Osteocyte (in vitro differentiated cells): ENCODE data around the gene EZH1. TPM values are rescaled to one million over a fixed set of nuclear protein-coding genes. Genes with fewer than 3 reads are reported as not detected.

Experiments
- DNase-seq: peaks from one replicate; pipeline ENCODE4 v3.0.0; 2021; ENCODE audit warnings: mixed read lengths; ENCODE audit not compliant: unreplicated experiment; ENCODE audit errors: extremely low spot score
- H3K27ac Mint-ChIP-seq: one replicate; pipeline ENCODE4 v1.8.0; 2021; ENCODE audit warnings: mild to moderate bottlenecking, mixed read lengths; ENCODE audit not compliant: unreplicated experiment
- H3K27me3 Mint-ChIP-seq: one replicate; pipeline ENCODE4 v1.8.0; 2021; ENCODE audit warnings: mixed read lengths; ENCODE audit not compliant: unreplicated experiment
- H3K36me3 Mint-ChIP-seq: one replicate; pipeline ENCODE4 v1.8.0; 2021; ENCODE audit warnings: mixed read lengths; ENCODE audit not compliant: unreplicated experiment
- H3K4me1 Mint-ChIP-seq: one replicate; pipeline ENCODE4 v1.8.0; 2021; ENCODE audit warnings: mixed read lengths; ENCODE audit not compliant: unreplicated experiment
- H3K4me3 Mint-ChIP-seq: one replicate; pipeline ENCODE4 v1.8.0; 2021; ENCODE audit warnings: mild to moderate bottlenecking, moderate library complexity, mixed read lengths; ENCODE audit not compliant: unreplicated experiment
- H3K9me3 Mint-ChIP-seq: one replicate; pipeline ENCODE4 v1.8.0; 2021; ENCODE audit warnings: mixed read lengths; ENCODE audit not compliant: unreplicated experiment
- total RNA-seq: library from RNA; stranded (reverse); gene quantifications from 2 replicates; pipeline ENCODE4 v1.2.1, GENCODE V29; 2021
- TF ChIP-seq, protein P1 (sequence below): fragments of 200-600 bp; sonication (generic); IDR thresholded peaks from 2 replicates; pipeline ENCODE4 v1.5.0; 2021; ENCODE audit warnings: antibody characterized with exemption, mild to moderate bottlenecking, moderate library complexity

EZH1 gene
- total RNA-seq, 1 donor from 2014 or later, result 44.8 TPM

DNA sequence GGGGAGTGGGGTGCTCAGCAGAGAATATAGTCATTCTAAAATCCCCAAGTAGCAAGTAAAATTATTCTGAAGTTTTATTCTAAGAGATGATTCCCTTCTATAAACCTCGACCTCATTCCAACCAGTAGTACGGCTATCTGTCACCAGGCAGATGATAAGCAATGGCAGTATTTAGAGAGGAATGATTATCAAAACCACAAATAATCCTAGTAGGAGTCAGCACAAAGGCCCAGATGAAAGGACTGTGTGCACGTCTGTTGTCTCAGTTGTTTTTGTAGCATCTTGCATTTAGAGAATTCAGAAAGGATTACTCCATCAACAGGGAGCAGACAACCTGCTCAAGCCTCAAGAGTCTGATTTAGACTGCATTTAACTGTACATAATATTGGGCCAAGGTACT is 21.2 kb downstream of the EZH1 start:
- TF ChIP-seq, protein P1, sequence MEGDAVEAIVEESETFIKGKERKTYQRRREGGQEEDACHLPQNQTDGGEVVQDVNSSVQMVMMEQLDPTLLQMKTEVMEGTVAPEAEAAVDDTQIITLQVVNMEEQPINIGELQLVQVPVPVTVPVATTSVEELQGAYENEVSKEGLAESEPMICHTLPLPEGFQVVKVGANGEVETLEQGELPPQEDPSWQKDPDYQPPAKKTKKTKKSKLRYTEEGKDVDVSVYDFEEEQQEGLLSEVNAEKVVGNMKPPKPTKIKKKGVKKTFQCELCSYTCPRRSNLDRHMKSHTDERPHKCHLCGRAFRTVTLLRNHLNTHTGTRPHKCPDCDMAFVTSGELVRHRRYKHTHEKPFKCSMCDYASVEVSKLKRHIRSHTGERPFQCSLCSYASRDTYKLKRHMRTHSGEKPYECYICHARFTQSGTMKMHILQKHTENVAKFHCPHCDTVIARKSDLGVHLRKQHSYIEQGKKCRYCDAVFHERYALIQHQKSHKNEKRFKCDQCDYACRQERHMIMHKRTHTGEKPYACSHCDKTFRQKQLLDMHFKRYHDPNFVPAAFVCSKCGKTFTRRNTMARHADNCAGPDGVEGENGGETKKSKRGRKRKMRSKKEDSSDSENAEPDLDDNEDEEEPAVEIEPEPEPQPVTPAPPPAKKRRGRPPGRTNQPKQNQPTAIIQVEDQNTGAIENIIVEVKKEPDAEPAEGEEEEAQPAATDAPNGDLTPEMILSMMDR, result no peak
- H3K4me1 Mint-ChIP-seq, result no peaks in the 10 kb centered on the region
- H3K36me3 Mint-ChIP-seq, result peaks cover 41% of the 10 kb centered on the region

DNA sequence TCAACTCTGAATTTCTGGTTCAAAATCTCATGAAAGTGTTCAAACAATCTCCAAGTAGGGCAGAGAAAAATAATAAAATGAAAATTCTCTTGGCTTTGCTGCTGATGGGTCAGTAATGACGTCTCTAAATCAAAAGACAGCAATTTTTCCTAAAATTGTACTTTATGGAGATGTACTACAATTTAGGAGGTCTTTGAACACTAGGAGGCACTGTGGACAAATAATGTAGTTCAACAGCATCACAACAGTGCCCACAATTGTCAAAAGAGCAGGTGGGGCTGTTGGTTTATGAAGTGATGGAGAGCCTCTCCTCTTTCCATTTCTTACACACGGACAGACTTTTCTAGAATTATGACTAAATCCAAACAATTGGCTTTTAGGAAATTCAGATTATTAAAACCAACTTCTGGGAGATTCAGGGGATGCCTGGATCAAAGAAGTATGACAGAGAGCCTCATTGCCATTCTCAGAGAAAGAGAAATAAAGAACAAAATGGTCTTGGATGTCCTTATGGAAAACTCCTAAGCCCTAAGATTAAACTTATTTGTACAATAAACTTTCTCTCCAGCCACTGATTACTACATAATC is 23.8 kb downstream of the EZH1 start:
- Mint-ChIP-seq H3K4me1 (no peaks in the 10 kb centered on the region), H3K36me3 (peaks cover 52% of the 10 kb centered on the region), H3K27me3 (no peaks in the 10 kb centered on the region), H3K4me3 (no peak overlapping the region), H3K9me3 (no peaks in the 10 kb centered on the region), H3K27ac (no peak overlapping the region)
- TF ChIP-seq, protein P1, result peak; percentile 76
- no peak for DNase-seq

More for the DNA sequence above, 21.2 kb downstream of the EZH1 start:
- no peak for DNase-seq
- Mint-ChIP-seq H3K4me3 (no peak overlapping the region), H3K27me3 (no peaks in the 10 kb centered on the region), H3K9me3 (no peaks in the 10 kb centered on the region), H3K27ac (no peak overlapping the region)

DNA sequence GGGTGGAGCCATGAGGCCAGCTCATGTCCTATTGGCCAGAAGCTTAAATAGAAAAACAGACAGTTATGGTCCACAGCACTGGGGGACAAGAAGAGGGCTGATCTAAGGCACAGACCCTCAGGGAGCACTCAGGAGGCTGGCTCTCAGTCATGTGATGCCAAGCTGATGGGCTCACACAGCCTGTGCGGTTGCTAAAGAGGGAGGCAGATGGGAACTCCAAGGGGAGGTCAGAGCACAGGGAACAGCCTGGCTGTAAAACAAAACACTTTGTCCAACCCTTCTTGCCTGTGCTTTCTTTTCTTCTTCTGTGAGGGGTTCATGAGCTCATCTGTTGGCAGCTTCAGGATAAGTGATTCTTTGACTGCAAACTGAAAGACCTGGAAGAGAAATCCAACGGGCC is 35.3 kb downstream of the EZH1 start:
- Mint-ChIP-seq H3K36me3 (peaks cover 64% of the 10 kb centered on the region), H3K27ac (no peak overlapping the region), H3K9me3 (no peaks in the 10 kb centered on the region), H3K27me3 (no peaks in the 10 kb centered on the region), H3K4me1 (no peaks in the 10 kb centered on the region), H3K4me3 (no peak overlapping the region)
- TF ChIP-seq, protein P1, result no peak
- DNase-seq, result no peak

DNA sequence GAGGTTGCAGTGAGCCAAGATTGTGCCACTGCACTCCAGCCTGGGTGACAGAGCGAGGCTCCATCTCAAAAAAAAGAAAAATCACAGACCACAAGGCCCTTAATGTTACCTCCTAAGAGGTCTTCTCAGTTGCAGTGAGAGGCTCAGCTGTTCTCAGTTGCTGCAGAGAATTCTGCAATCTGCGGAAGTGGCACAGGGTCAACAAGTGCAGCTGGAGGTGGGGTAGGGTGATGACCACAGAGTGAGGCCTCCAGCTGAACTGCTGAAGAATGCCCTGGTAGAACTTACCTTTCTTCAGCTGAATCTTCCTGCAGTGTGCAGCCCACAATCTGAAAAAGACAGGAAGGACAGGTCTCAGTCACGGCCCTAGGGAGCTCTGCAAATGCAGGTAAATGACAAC is 36.3 kb downstream of the EZH1 start:
- Mint-ChIP-seq H3K27me3 (no peaks in the 10 kb centered on the region), H3K4me1 (no peaks in the 10 kb centered on the region), H3K27ac (no peak overlapping the region), H3K4me3 (no peak overlapping the region), H3K36me3 (peaks cover 64% of the 10 kb centered on the region), H3K9me3 (no peaks in the 10 kb centered on the region)
- no peak for DNase-seq
- TF ChIP-seq, protein P1, result no peak

DNA sequence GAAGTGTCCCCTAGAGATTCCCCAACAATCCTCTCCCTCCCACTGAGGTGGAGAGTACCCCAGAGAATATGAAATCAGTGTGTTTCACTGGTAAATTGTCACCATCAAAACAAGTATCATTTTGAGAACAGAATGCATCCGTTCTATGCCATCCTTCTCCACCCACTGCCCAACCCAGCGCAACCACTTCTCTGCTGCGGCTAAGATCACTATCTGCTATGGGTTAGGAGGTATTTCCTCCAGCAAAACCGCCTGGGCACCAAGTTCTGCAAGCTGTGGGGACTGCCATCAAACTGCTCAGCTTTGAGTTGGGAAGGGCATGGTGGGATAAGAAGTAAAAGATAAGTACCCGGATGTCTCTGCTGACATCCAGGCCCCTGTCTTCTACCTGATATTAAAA is 38.1 kb downstream of the EZH1 start:
- Mint-ChIP-seq H3K4me3 (no peak overlapping the region), H3K4me1 (no peaks in the 10 kb centered on the region), H3K27me3 (no peaks in the 10 kb centered on the region), H3K27ac (no peak overlapping the region), H3K36me3 (peaks cover 62% of the 10 kb centered on the region), H3K9me3 (no peaks in the 10 kb centered on the region)
- DNase-seq, result no peak
- TF ChIP-seq, protein P1, result no peak
